ENCODE results near the gene TBC1D21. TPM values are rescaled to one million over a fixed set of nuclear protein-coding genes. Genes with fewer than 3 reads are reported as not detected.

Gene TBC1D21
- total and polyA plus RNA-seq, 2 of the 4 experiments (the other 2 are of a cell fraction), result not detected

DNA sequence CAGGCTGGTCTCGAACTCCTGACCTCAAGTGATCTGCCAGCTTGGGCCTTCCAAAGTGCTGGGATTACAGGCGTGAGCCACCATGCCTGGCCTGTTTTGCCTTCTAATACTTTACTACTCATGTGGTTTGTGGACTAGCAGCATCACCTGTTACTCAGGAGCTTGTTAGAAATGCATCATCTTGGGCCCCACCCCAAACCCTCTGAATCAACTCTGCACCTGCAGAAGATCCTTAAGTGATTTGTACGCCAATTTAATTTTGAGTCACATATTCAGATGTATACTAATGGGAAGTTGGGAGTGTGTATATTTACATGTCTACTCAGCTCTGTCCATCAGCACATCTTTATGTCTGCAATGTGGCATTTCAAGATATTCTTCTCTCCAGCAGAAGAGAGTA lies 6.1 kb downstream of the TBC1D21 start:
- no peak overlapping the region for H2BK15ac ChIP-seq (ENCODE audit: low read depth, low read length)
- no peaks in the 10 kb centered on the region for H3K9me1 ChIP-seq (ENCODE audit: insufficient read depth, low read length)
- H3K4me1 ChIP-seq (ENCODE audit: control insufficient read depth, insufficient read depth, low read length), result no peaks in the 10 kb centered on the region
- no peak overlapping the region for H4K8ac ChIP-seq (ENCODE audit: low read depth in 2 of 2, low read length in 2 of 2)
- H3K79me1 ChIP-seq (ENCODE audit: low read depth in 1 of 2, low read length in 2 of 2), result no peaks in the 10 kb centered on the region
- intact Hi-C loops (cut with micrococcal nuclease), result no loop called here
- no peak overlapping the region for H3K4ac ChIP-seq (ENCODE audit: low read depth, low read length)
- H3K9me3 ChIP-seq (ENCODE audit: control insufficient read depth, insufficient read depth, low read length), result no peaks in the 10 kb centered on the region; the same call in 1 of the 2 replicates
- H2BK120ac ChIP-seq (ENCODE audit: low read depth, low read length), result no peak overlapping the region
- dilution Hi-C loops (cut with HindIII; ENCODE audit: low sequenced_read_pairs, unreplicated experiment), result no loop called here
- no peak overlapping the region for H2AFZ ChIP-seq (replicated peaks; ENCODE audit: low read length, poor library complexity)
- H3K14ac ChIP-seq (replicated peaks; ENCODE audit: low read depth, low read length), result no peak overlapping the region
- in situ Hi-C loops (cut with MboI; ENCODE audit: low sequenced_read_pairs), result no loop called here
- no peaks in the 10 kb centered on the region for H4K20me1 ChIP-seq (ENCODE audit: insufficient read depth, low read length)
- H2AK5ac ChIP-seq (ENCODE audit: low read depth, low read length), result no peak overlapping the region
- no peak overlapping the region for H2AK9ac ChIP-seq (replicated peaks; ENCODE audit: low read depth, low read length, poor library complexity)
- no peak overlapping the region for H3K27ac ChIP-seq (ENCODE audit: insufficient read depth, low read length)
- H3K18ac ChIP-seq (ENCODE audit: low read depth, low read length), result no peak overlapping the region
- no peak overlapping the region for H4K91ac ChIP-seq (ENCODE audit: insufficient read depth, low read depth, low read length)
- TF ChIP-seq CEBPB (IDR thresholded peaks at IDR 0.05; ENCODE audit: low read depth, low read length), result no peak
- no peak for TF ChIP-seq MAZ (IDR thresholded peaks at IDR 0.05; ENCODE audit: borderline replicate concordance, low read depth, low read length)
- no peak for TF ChIP-seq RAD21 (IDR thresholded peaks at IDR 0.05; ENCODE audit: low read length)
- TF ChIP-seq BHLHE40 (IDR thresholded peaks at IDR 0.05; ENCODE audit: low read depth, low read length), result no peak
- no peak for TF ChIP-seq FOS (IDR thresholded peaks at IDR 0.05; ENCODE audit: low read depth, low read length)
- no peak for TF ChIP-seq RFX5 (IDR thresholded peaks at IDR 0.05; ENCODE audit: low read depth, low read length)
- H3K4me2 ChIP-seq (ENCODE audit: low read depth, low read length), result no peak overlapping the region
- no peak overlapping the region for H3K4me3 ChIP-seq (ENCODE audit: insufficient read depth, low read depth, low read length)
- peaks cover 42% of the 10 kb centered on the region for H3K27me3 ChIP-seq (ENCODE audit: control insufficient read depth, insufficient read depth, low read length)
- BruUV-seq (replicated peaks), result no TSS peak
- H4K5ac ChIP-seq (ENCODE audit: low read depth, low read length), result no peak overlapping the region
- no peak overlapping the region for H3K9ac ChIP-seq (ENCODE audit: low read depth, low read length)
- CTCF ChIA-PET, result no interaction called here
- ATAC-seq (ENCODE audit: low read depth), result no peak
- no peak overlapping the region for H2BK20ac ChIP-seq (ENCODE audit: low read depth, low read length)
- no peaks in the 10 kb centered on the region for H3K36me3 ChIP-seq (ENCODE audit: control insufficient read depth, insufficient read depth, low read length)
- H2BK5ac ChIP-seq (ENCODE audit: low read depth, low read length, poor library complexity, severe bottlenecking), result no peak overlapping the region
- H3K56ac ChIP-seq (ENCODE audit: extremely low read depth, insufficient read depth, low read length), result no peak overlapping the region
- WGBS, 2 experiments (ENCODE audit: extremely low coverage in 2 of 2, insufficient read length in 1 of 2), result 77% methylated on average over 2 of the region's 3 CpGs; no CpG with 5 or more reads in 1 of the 2 experiments
- no peak for DNase-seq
- POLR2A ChIA-PET (ENCODE audit: unreplicated experiment), result no interaction called here
- no peak overlapping the region for H3K23ac ChIP-seq (ENCODE audit: low read depth, low read length)

Measured in IMR-90 (cell line).